Measurements from ENCODE around the gene INSC. TPM values are rescaled to one million over a fixed set of nuclear protein-coding genes. Genes with fewer than 3 reads are reported as not detected.

Gene INSC
- total RNA-seq, 1 experiment from 2014 or later = not detected

DNA sequence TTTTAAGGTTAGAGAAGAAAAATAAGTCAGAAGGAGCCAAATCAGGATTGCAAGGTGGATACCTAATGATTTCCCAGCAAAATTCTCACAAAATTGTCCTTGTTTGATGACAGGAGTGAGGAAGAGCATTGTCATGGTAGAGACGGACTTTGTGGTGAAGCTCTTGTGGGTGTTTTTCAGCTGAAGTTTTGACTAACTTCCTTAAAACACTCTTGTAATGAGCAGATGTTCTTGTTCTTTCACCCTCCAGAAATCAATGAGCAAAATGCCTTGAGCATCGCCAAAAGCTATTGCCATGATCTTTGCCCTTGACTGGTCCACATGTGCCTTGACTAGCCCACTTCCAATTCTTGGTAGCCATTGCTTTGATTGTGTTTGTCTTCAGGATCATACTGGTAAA, 21.3 kb upstream of the INSC start:
- POLR2A ChIA-PET (ENCODE audit: unreplicated experiment) = no interaction called here
- no TSS peak for BruUV-seq (replicated peaks)
- intact Hi-C loops (cut with micrococcal nuclease; ENCODE audit: unreplicated experiment) = no loop called here

DNA sequence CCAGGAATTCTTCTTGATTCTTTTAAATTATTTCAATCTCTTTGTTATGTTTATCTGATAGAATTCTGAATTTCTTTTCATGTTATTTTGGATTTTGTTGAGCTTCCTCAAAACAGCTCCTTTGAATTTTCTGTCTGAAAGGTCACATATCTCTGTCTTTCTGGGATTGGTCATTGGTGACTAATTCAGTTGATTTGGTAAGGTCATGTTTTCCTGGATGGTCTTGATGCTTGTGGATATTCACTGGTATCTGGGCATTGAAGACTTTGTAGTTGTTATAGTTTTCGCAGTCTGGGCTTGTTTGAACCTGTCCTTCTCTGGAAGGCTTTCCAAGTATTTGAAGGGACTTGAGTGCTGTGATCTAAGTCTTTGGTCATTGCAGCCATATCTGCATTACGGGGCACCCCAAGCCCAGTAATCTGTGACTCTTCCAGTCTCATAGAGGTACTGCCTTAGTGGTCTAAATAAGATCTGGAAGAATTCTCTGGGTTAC, 18.9 kb upstream of the INSC start:
- no peaks in the 10 kb centered on the region for H3K9me2 ChIP-seq (ENCODE audit: insufficient read depth)
- H3K27me3 ChIP-seq (ENCODE audit: insufficient read depth, low read depth) = no peaks in the 10 kb centered on the region
- BruUV-seq (replicated peaks) = no TSS peak
- H3K4me1 ChIP-seq (replicated peaks; ENCODE audit: insufficient read depth) = no peaks in the 10 kb centered on the region
- H2AFZ ChIP-seq = no peak overlapping the region
- no peak overlapping the region for H3K4me3 ChIP-seq
- H4K20me1 ChIP-seq (ENCODE audit: insufficient read depth) = no peaks in the 10 kb centered on the region
- H3K4me2 ChIP-seq = no peak overlapping the region
- POLR2A ChIA-PET (ENCODE audit: unreplicated experiment) = no interaction called here
- TF ChIP-seq, protein P1, sequence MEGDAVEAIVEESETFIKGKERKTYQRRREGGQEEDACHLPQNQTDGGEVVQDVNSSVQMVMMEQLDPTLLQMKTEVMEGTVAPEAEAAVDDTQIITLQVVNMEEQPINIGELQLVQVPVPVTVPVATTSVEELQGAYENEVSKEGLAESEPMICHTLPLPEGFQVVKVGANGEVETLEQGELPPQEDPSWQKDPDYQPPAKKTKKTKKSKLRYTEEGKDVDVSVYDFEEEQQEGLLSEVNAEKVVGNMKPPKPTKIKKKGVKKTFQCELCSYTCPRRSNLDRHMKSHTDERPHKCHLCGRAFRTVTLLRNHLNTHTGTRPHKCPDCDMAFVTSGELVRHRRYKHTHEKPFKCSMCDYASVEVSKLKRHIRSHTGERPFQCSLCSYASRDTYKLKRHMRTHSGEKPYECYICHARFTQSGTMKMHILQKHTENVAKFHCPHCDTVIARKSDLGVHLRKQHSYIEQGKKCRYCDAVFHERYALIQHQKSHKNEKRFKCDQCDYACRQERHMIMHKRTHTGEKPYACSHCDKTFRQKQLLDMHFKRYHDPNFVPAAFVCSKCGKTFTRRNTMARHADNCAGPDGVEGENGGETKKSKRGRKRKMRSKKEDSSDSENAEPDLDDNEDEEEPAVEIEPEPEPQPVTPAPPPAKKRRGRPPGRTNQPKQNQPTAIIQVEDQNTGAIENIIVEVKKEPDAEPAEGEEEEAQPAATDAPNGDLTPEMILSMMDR (conservative IDR thresholded peaks at IDR 0.05) = no peak
- no peak for TF ChIP-seq EZH2 (IDR thresholded peaks at IDR 0.05; ENCODE audit: low read depth)
- H3K27ac ChIP-seq = no peak overlapping the region
- H3K36me3 ChIP-seq (ENCODE audit: low read depth) = no peaks in the 10 kb centered on the region
- CTCF ChIA-PET = no interaction called here
- no peak for DNase-seq
- intact Hi-C loops (cut with micrococcal nuclease; ENCODE audit: unreplicated experiment) = no loop called here
- no peaks in the 10 kb centered on the region for H3K79me2 ChIP-seq (ENCODE audit: low read depth)
- H3F3A ChIP-seq (ENCODE audit: insufficient read depth, low read depth) = no peaks in the 10 kb centered on the region
- no peaks in the 10 kb centered on the region for H3K9me3 ChIP-seq (ENCODE audit: insufficient read depth, low read depth)

More for the DNA sequence above, 21.3 kb upstream of the INSC start:
- Histone ChIP-seq H3K4me2 (no peak overlapping the region), H3K79me2 (ENCODE audit: low read depth) (no peaks in the 10 kb centered on the region), H3K9me3 (ENCODE audit: insufficient read depth, low read depth) (no peaks in the 10 kb centered on the region), H3K36me3 (ENCODE audit: low read depth) (no peaks in the 10 kb centered on the region), H3K4me1 (replicated peaks; ENCODE audit: insufficient read depth) (no peaks in the 10 kb centered on the region), H4K20me1 (ENCODE audit: insufficient read depth) (no peaks in the 10 kb centered on the region), H3K27me3 (ENCODE audit: insufficient read depth, low read depth) (no peaks in the 10 kb centered on the region), H3K9me2 (ENCODE audit: insufficient read depth) (no peaks in the 10 kb centered on the region), H2AFZ (no peak overlapping the region), H3K4me3 (no peak overlapping the region), H3K27ac (no peak overlapping the region), H3F3A (ENCODE audit: insufficient read depth, low read depth) (no peaks in the 10 kb centered on the region)
- CTCF ChIA-PET = no interaction called here
- DNase-seq = no peak
- TF ChIP-seq EZH2 (IDR thresholded peaks at IDR 0.05; ENCODE audit: low read depth) = no peak

DNA sequence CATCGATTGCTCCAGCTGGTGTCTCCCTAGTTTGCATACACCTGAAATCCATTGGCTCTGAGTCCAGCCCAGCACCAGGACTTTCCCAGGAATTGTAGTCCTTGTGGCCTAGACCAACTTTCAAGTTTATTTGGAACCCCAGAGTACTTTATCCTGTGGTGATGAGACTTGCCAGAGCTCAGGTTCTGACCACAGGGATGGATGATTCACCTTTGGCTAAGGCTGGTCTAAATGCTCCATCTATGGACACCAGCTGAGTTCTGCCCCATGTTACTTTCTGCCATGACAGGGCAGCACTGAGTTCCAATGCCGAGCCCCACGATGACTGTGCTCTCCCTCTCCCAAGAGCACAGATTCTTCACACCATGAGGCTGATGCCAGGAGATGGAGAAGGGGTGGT, 17.3 kb upstream of the INSC start:
- Histone ChIP-seq H3K4me1 (replicated peaks; ENCODE audit: insufficient read depth) (no peaks in the 10 kb centered on the region), H3K9me3 (ENCODE audit: insufficient read depth, low read depth) (no peaks in the 10 kb centered on the region), H3K27ac (no peak overlapping the region), H3K9me2 (ENCODE audit: insufficient read depth) (no peaks in the 10 kb centered on the region), H2AFZ (no peak overlapping the region), H3K36me3 (ENCODE audit: low read depth) (no peaks in the 10 kb centered on the region), H3K79me2 (ENCODE audit: low read depth) (no peaks in the 10 kb centered on the region), H3F3A (ENCODE audit: insufficient read depth, low read depth) (no peaks in the 10 kb centered on the region), H3K4me2 (no peak overlapping the region), H3K27me3 (ENCODE audit: insufficient read depth, low read depth) (no peaks in the 10 kb centered on the region), H4K20me1 (ENCODE audit: insufficient read depth) (no peaks in the 10 kb centered on the region), H3K4me3 (no peak overlapping the region)
- CTCF ChIA-PET = no interaction called here
- intact Hi-C loops (cut with micrococcal nuclease; ENCODE audit: unreplicated experiment) = no loop called here
- DNase-seq = no peak
- BruUV-seq (replicated peaks) = no TSS peak
- POLR2A ChIA-PET (ENCODE audit: unreplicated experiment) = no interaction called here
- no peak for TF ChIP-seq EZH2 (IDR thresholded peaks at IDR 0.05; ENCODE audit: low read depth)
- TF ChIP-seq, protein P1 (conservative IDR thresholded peaks at IDR 0.05) = no peak

DNA sequence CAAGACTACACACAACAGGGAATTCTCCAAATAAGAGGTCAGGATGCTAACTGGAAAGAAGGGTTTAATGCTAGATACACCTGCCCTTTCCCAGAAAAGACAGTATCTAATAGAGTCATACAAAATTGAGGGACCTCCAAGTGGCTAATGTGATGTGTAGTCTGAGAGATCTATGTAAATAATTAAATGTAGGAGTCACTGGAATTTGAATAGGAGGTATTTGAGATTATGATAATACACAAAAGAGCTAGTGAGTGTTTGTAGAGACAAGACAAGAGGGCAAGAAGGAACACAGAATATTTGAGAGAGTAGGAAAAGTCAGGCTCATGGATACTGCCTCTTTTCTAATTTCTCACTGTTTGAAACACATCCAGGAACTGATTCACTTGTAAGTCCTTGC, 15.5 kb upstream of the INSC start:
- no peaks in the 10 kb centered on the region for H3K4me1 ChIP-seq (replicated peaks; ENCODE audit: insufficient read depth)
- no TSS peak for BruUV-seq (replicated peaks)
- TF ChIP-seq EZH2 (IDR thresholded peaks at IDR 0.05; ENCODE audit: low read depth) = no peak
- TF ChIP-seq, protein P1 (conservative IDR thresholded peaks at IDR 0.05) = no peak
- no peak overlapping the region for H2AFZ ChIP-seq
- no peak overlapping the region for H3K27ac ChIP-seq
- ChIA-PET POLR2A (ENCODE audit: unreplicated experiment) (no interaction called here), CTCF (no interaction called here)
- no peak for DNase-seq
- H3K9me2 ChIP-seq (ENCODE audit: insufficient read depth) = no peaks in the 10 kb centered on the region
- H3K4me2 ChIP-seq = no peak overlapping the region
- intact Hi-C loops (cut with micrococcal nuclease; ENCODE audit: unreplicated experiment) = no loop called here
- H3K4me3 ChIP-seq = no peak overlapping the region
- H3K9me3 ChIP-seq (ENCODE audit: insufficient read depth, low read depth) = no peaks in the 10 kb centered on the region
- no peaks in the 10 kb centered on the region for H4K20me1 ChIP-seq (ENCODE audit: insufficient read depth)
- no peaks in the 10 kb centered on the region for H3F3A ChIP-seq (ENCODE audit: insufficient read depth, low read depth)
- no peaks in the 10 kb centered on the region for H3K79me2 ChIP-seq (ENCODE audit: low read depth)
- no peaks in the 10 kb centered on the region for H3K27me3 ChIP-seq (ENCODE audit: insufficient read depth, low read depth)
- no peaks in the 10 kb centered on the region for H3K36me3 ChIP-seq (ENCODE audit: low read depth)
